ENCODE data around the gene ZBTB7C. TPM values are rescaled to one million over a fixed set of nuclear protein-coding genes. Genes with fewer than 3 reads are reported as not detected.

Gene ZBTB7C
- total RNA-seq, 2 experiments from 2014 or later = 0.04 to 0.06 TPM

GRCh38 chr18:48202350-48203260 is 206.6 kb downstream of the ZBTB7C start:
- POLR2A ChIA-PET = no interaction called here
- CTCF ChIA-PET = no interaction called here

GRCh38 chr18:48202006-48202348 is 207.2 kb downstream of the ZBTB7C start:
- ChIA-PET POLR2A (no interaction called here), CTCF (no interaction called here)

GRCh38 chr18:48201337-48202005 is 207.7 kb downstream of the ZBTB7C start:
- ChIA-PET CTCF (no interaction called here), POLR2A (no interaction called here)

GRCh38 chr18:48200631-48201336 is 208.4 kb downstream of the ZBTB7C start:
- CTCF ChIA-PET = no interaction called here
- POLR2A ChIA-PET = no interaction called here

GRCh38 chr18:48199399-48199798 is 209.8 kb downstream of the ZBTB7C start:
- CTCF ChIA-PET = no interaction called here
- POLR2A ChIA-PET = no interaction called here

- ChIA-PET CTCF (no interaction called here), POLR2A (no interaction called here)
Observed at GRCh38 chr18:48197819-48198218, 211.4 kb downstream of the ZBTB7C start.

GRCh38 chr18:48195787-48196186 is 213.4 kb downstream of the ZBTB7C start:
- CTCF ChIA-PET = no interaction called here
- POLR2A ChIA-PET = no interaction called here

- POLR2A ChIA-PET = no interaction called here
- CTCF ChIA-PET = no interaction called here
Observed at GRCh38 chr18:48194591-48195181, 214.5 kb downstream of the ZBTB7C start.

- CTCF ChIA-PET = no interaction called here
- POLR2A ChIA-PET = no interaction called here
Observed at GRCh38 chr18:48193521-48194492, 215.4 kb downstream of the ZBTB7C start.

- CTCF ChIA-PET = no interaction called here
- POLR2A ChIA-PET = no interaction called here
Observed at GRCh38 chr18:48192542-48192941, 216.6 kb downstream of the ZBTB7C start.

GRCh38 chr18:48191494-48191893 is 217.7 kb downstream of the ZBTB7C start:
- POLR2A ChIA-PET = no interaction called here

GRCh38 chr18:48190994-48191393 is 218.2 kb downstream of the ZBTB7C start:
- POLR2A ChIA-PET = no interaction called here
- CTCF ChIA-PET = no interaction called here

More at GRCh38 chr18:48191494-48191893, 217.7 kb downstream of the ZBTB7C start:
- CTCF ChIA-PET = no interaction called here

- POLR2A ChIA-PET = no interaction called here
- CTCF ChIA-PET = no interaction called here
Observed at GRCh38 chr18:48188609-48189008, 220.6 kb downstream of the ZBTB7C start.

GRCh38 chr18:48186861-48187260 is 222.3 kb downstream of the ZBTB7C start:
- POLR2A ChIA-PET = no interaction called here
- CTCF ChIA-PET = no interaction called here

- ChIA-PET POLR2A (no interaction called here), CTCF (no interaction called here)
Observed at GRCh38 chr18:48186131-48186766, 222.9 kb downstream of the ZBTB7C start.

GRCh38 chr18:48184118-48184517 is 225.1 kb downstream of the ZBTB7C start:
- POLR2A ChIA-PET = no interaction called here
- CTCF ChIA-PET = no interaction called here

GRCh38 chr18:48183613-48184012 is 225.6 kb downstream of the ZBTB7C start:
- POLR2A ChIA-PET = no interaction called here
- CTCF ChIA-PET = no interaction called here

- ChIA-PET POLR2A (no interaction called here), CTCF (no interaction called here)
Observed at GRCh38 chr18:48182779-48183178, 226.4 kb downstream of the ZBTB7C start.

GRCh38 chr18:48181857-48182256 is 227.3 kb downstream of the ZBTB7C start:
- POLR2A ChIA-PET = no interaction called here
- CTCF ChIA-PET = no interaction called here
